OCI-LY7 (cell line): ENCODE data around the gene USP6NL. TPM values are rescaled to one million over a fixed set of nuclear protein-coding genes. Genes with fewer than 3 reads are reported as not detected.
A peak's percentile ranks its signal among the peaks of the same experiment; 100 is the strongest.

ENCODE experiments used
- BruUV-seq: library from RNA; stranded (reverse); fragments of 400-500 nt; replicated peaks from 2 replicates; lab custom pipeline; 2021; lab: Mats Ljungman, UMichigan
- CTCF ChIA-PET: fragments of 300-600 bp; sonication (Branson Sonifier 250); formaldehyde crosslinking; loops from one replicate; lab custom pipeline; 2022; ENCODE audit warnings: antibody characterized with exemption; ENCODE audit not compliant: unreplicated experiment; lab: Charles Lee
- POLR2A ChIA-PET: fragments of 300-600 bp; sonication (Branson Sonifier 250); formaldehyde crosslinking; loops from one replicate; lab custom pipeline; 2022; ENCODE audit warnings: antibody characterized with exemption; lab: Charles Lee
- DNase-seq: peaks from one replicate; pipeline ENCODE4 v3.0.0-alpha.2; 2015; ENCODE audit warnings: low spot score
- H2AFZ ChIP-seq: fragments of 200-600 bp; sonication (generic), shearing (Covaris generic); 2 replicates; pipeline ENCODE4 v1.6.1; 2014; ENCODE audit warnings: mild to moderate bottlenecking, antibody characterized with exemption, low read length, moderate library complexity
- H3K27ac ChIP-seq: fragments of 200-600 bp; sonication (generic); 2 replicates; pipeline ENCODE4 v1.5.1; 2014; ENCODE audit warnings: mixed run types, low read depth, mild to moderate bottlenecking, moderate library complexity, low read length, inconsistent platforms; ENCODE audit not compliant: poor library complexity, severe bottlenecking
- H3K36me3 ChIP-seq: fragments of 200-600 bp; sonication (generic); 2 replicates; pipeline ENCODE4 v1.6.1; 2014; ENCODE audit warnings: mild to moderate bottlenecking, antibody characterized with exemption, low read length, moderate library complexity, mixed read lengths; ENCODE audit not compliant: insufficient read depth
- H3K4me1 ChIP-seq: fragments of 200-600 bp; sonication (generic); 2 replicates; pipeline ENCODE4 v1.5.1; 2014; ENCODE audit warnings: mild to moderate bottlenecking, low read length; ENCODE audit not compliant: insufficient read depth, poor library complexity, severe bottlenecking
- H3K4me2 ChIP-seq: fragments of 200-600 bp; sonication (generic); 2 replicates; pipeline ENCODE4 v1.6.1; 2014; ENCODE audit warnings: mild to moderate bottlenecking, low read length
- H3K4me3 ChIP-seq: fragments of 200-600 bp; sonication (generic); 2 replicates; pipeline ENCODE4 v1.5.1; 2014; ENCODE audit warnings: mild to moderate bottlenecking, low read depth, low read length; ENCODE audit not compliant: poor library complexity, severe bottlenecking
- H3K79me2 ChIP-seq: fragments of 200-600 bp; sonication (generic); 2 replicates; pipeline ENCODE4 v1.6.1; 2016; ENCODE audit warnings: low read depth, mild to moderate bottlenecking, low read length, moderate library complexity, mixed read lengths; ENCODE audit not compliant: insufficient read depth
- H3K9me2 ChIP-seq: fragments of 200-600 bp; sonication (generic); 2 replicates; pipeline ENCODE4 v1.6.1; 2016; ENCODE audit warnings: mild to moderate bottlenecking, low read length, mixed read lengths; ENCODE audit not compliant: insufficient read depth
- H3K9me3 ChIP-seq: fragments of 200-600 bp; sonication (generic); 2 replicates; pipeline ENCODE4 v1.6.1; 2014; ENCODE audit warnings: mild to moderate bottlenecking, mixed run types, low read length, mixed read lengths
- H4K20me1 ChIP-seq: fragments of 200-600 bp; sonication (generic); 2 replicates; pipeline ENCODE4 v1.6.1; 2014; ENCODE audit warnings: mild to moderate bottlenecking, antibody characterized with exemption, low read length, moderate library complexity, mixed read lengths; ENCODE audit not compliant: insufficient read depth
- CTCF ChIP-seq: fragments of 200-600 bp; sonication (generic); conservative IDR thresholded peaks from 2 replicates; pipeline ENCODE4 v1.5.1; 2014; ENCODE audit warnings: mild to moderate bottlenecking, antibody characterized with exemption, low read length, moderate library complexity, mixed read lengths
- EZH2phosphoT487 ChIP-seq: fragments of 200-600 bp; sonication (generic); IDR thresholded peaks from 2 replicates; pipeline ENCODE4 v1.6.1; 2018; ENCODE audit warnings: low read depth, borderline replicate concordance, mild to moderate bottlenecking, mixed run types, antibody characterized with exemption, low read length, moderate library complexity, mixed read lengths
- intact Hi-C: fragments of 100-400 bp; cut with micrococcal nuclease; formaldehyde crosslinking; loops from one replicate; pipeline ENCODE4 v1.10.0; 2022; ENCODE audit not compliant: unreplicated experiment
- total RNA-seq, 2 experiments: library from RNA; depleted of rRNA in 1 of 2; stranded (reverse); fragments of >200 nt in 1 of 2; shearing (Covaris generic) in 1 of 2; gene quantifications; 2 replicates each; pipeline ENCODE4 v1.2.3, GENCODE V29; 2014 to 2022

USP6NL gene
- total RNA-seq, 2 experiments from 2014 or later = 41.7 to 59.7 TPM

GRCh38 chr10:11434324-11434723, 177.1 kb downstream of the USP6NL start:
- no TSS peak for BruUV-seq
- H3K27ac ChIP-seq = no peak overlapping the region
- ChIA-PET POLR2A (interaction anchor here (0.6 to 2.5 kb wide), 2 partner anchors 13 to 20 kb away, joined by 3 to 9 read pairs; no protein-coding TSS in a partner anchor), CTCF (no interaction called here)
- no peak overlapping the region for H3K4me2 ChIP-seq
- H2AFZ ChIP-seq = no peak overlapping the region
- H3K4me3 ChIP-seq = no peak overlapping the region
- peak; percentile 87 for TF ChIP-seq CTCF
- no peak for TF ChIP-seq EZH2phosphoT487
- H3K79me2 ChIP-seq = no peaks in the 10 kb centered on the region
- no peaks in the 10 kb centered on the region for H4K20me1 ChIP-seq
- no peaks in the 10 kb centered on the region for H3K36me3 ChIP-seq
- H3K9me2 ChIP-seq = no peaks in the 10 kb centered on the region
- intact Hi-C loops = loop anchor here (1.0 kb wide), 2 partner anchors 38 to 324 kb away; no protein-coding TSS in a partner anchor
- peak; percentile 59 for DNase-seq
- no peaks in the 10 kb centered on the region for H3K9me3 ChIP-seq
- H3K4me1 ChIP-seq = no peaks in the 10 kb centered on the region

GRCh38 chr10:11433657-11434056, 177.8 kb downstream of the USP6NL start:
- no peaks in the 10 kb centered on the region for H3K4me1 ChIP-seq
- CTCF ChIA-PET = no interaction called here
- DNase-seq = no peak
- H3K9me2 ChIP-seq = no peaks in the 10 kb centered on the region
- H3K9me3 ChIP-seq = no peaks in the 10 kb centered on the region
- BruUV-seq = no TSS peak
- intact Hi-C loops = loop anchor here (1.0 kb wide), 2 partner anchors 39 to 325 kb away; no protein-coding TSS in a partner anchor
- H3K27ac ChIP-seq = no peak overlapping the region
- no peak overlapping the region for H3K4me2 ChIP-seq
- TF ChIP-seq CTCF (no peak), EZH2phosphoT487 (no peak)
- H3K79me2 ChIP-seq = no peaks in the 10 kb centered on the region
- POLR2A ChIA-PET = no interaction called here
- no peaks in the 10 kb centered on the region for H3K36me3 ChIP-seq
- no peak overlapping the region for H2AFZ ChIP-seq
- H4K20me1 ChIP-seq = no peaks in the 10 kb centered on the region
- H3K4me3 ChIP-seq = no peak overlapping the region

GRCh38 chr10:11431216-11431555, 180.3 kb downstream of the USP6NL start:
- Histone ChIP-seq H3K4me2 (no peak overlapping the region), H3K4me3 (no peak overlapping the region), H3K27ac (no peak overlapping the region), H2AFZ (no peak overlapping the region), H3K9me3 (0 out of 2 replicates have a peak, but pooled peaks cover 3% of the 10 kb centered on the region), H3K9me2 (no peaks in the 10 kb centered on the region), H4K20me1 (no peaks in the 10 kb centered on the region), H3K36me3 (no peaks in the 10 kb centered on the region), H3K4me1 (no peaks in the 10 kb centered on the region), H3K79me2 (no peaks in the 10 kb centered on the region)
- TF ChIP-seq EZH2phosphoT487 = no peak
- BruUV-seq = no TSS peak
- POLR2A ChIA-PET = no interaction called here
- intact Hi-C loops = no loop called here
- CTCF ChIA-PET = no interaction called here
- DNase-seq = no peak
